Erythroblast (primary cell): ENCODE results near the gene ATF3.

ENCODE experiments used
- GATA1 ChIP-seq: IDR thresholded peaks from 2 replicates; pipeline ENCODE4 v1.6.1; 2011; ENCODE audit warnings: low read depth, mild to moderate bottlenecking, control low read depth, low read length, moderate library complexity
- POLR2A ChIP-seq: IDR thresholded peaks from 2 replicates; pipeline ENCODE4 v1.6.1; 2011; ENCODE audit warnings: mild to moderate bottlenecking, low read length

- TF ChIP-seq POLR2A (no peak), GATA1 (no peak)
Measured at GRCh38 chr1:212622906-212623305, 14.3 kb downstream of the ATF3 start.
